K562 (cell line): Measurements from ENCODE around the gene OSM.

Experiments used
- CEBPB ChIP-seq: fragments of 450-650 bp; IDR thresholded peaks from 2 replicates; pipeline ENCODE4 v1.6.1; 2016; ENCODE audit warnings: missing genetic modification characterization, missing compliant biosample characterization
- EGR1 ChIP-seq: fragments of 450-650 bp; conservative IDR thresholded peaks from 2 replicates; pipeline ENCODE4 v1.6.1; 2017; ENCODE audit warnings: mild to moderate bottlenecking
- FOS ChIP-seq: IDR thresholded peaks from 3 replicates; pipeline ENCODE4 v1.6.1; 2011; ENCODE audit not compliant: insufficient read length; ENCODE audit errors: extremely low read depth
- POLR2A ChIP-seq: fragments of 450-650 bp; conservative IDR thresholded peaks from 2 replicates; pipeline ENCODE4 v1.6.1; 2016
- PTRF ChIP-seq: fragments of 450-650 bp; IDR thresholded peaks from 2 replicates; pipeline ENCODE4 v1.6.1; 2016; ENCODE audit warnings: mild to moderate bottlenecking, missing genetic modification characterization, missing compliant biosample characterization
- RBFOX2 ChIP-seq: fragments of 200-400 bp; formaldehyde crosslinking; IDR thresholded peaks from 2 replicates; pipeline ENCODE4 v1.6.1; 2017; ENCODE audit warnings: low read depth, mild to moderate bottlenecking, low read length, moderate library complexity
- SIN3A ChIP-seq, 2 experiments: fragments of 150-350 bp in 1 of 2; IDR thresholded peaks; 2 replicates each; pipeline ENCODE4 v1.6.1; 2011 to 2016; ENCODE audit warnings: borderline replicate concordance in 2 of 2, low read depth in 2 of 2, low read length in 2 of 2, mild to moderate bottlenecking in 2 of 2, moderate library complexity in 2 of 2; ENCODE audit not compliant: control insufficient read depth in 1 of 2
- SLC30A9 ChIP-seq: fragments of 250-450 bp; sonication (Bioruptor Pico); IDR thresholded peaks from 2 replicates; pipeline ENCODE4 v1.8.0; 2022; ENCODE audit warnings: mild to moderate bottlenecking, moderate library complexity
- SMC3 ChIP-seq: conservative IDR thresholded peaks from 2 replicates; pipeline ENCODE4 v1.6.1; 2011; ENCODE audit warnings: low read depth, low read length, improper control_type of control experiment; ENCODE audit not compliant: insufficient read depth
- YY1 ChIP-seq, 3 experiments: IDR thresholded peaks; 2 replicates each; pipeline ENCODE4 v1.6.1; 2011; ENCODE audit warnings: low read length in 2 of 3, mild to moderate bottlenecking in 2 of 3, moderate library complexity in 2 of 3, borderline replicate concordance in 1 of 3, control low read depth in 1 of 3, low read depth in 1 of 3; ENCODE audit not compliant: insufficient read depth in 3 of 3, insufficient replicate concordance in 2 of 3, control insufficient read depth in 1 of 3, insufficient read length in 1 of 3; ENCODE audit errors: extremely low read depth in 1 of 3
- ZNF431 ChIP-seq: sonication (generic); formaldehyde crosslinking; IDR thresholded peaks from 2 replicates; pipeline ENCODE4 v1.8.0; 2022; ENCODE audit warnings: mild to moderate bottlenecking, missing genetic modification reagents

- TF ChIP-seq POLR2A, result no peak
- no peak for TF ChIP-seq EGR1
- no peak for TF ChIP-seq ZNF431 (CRISPR knock-in tag)
- no peak for TF ChIP-seq FOS
- TF ChIP-seq YY1 (IDR thresholded peaks at IDR 0.05; ENCODE audit: borderline replicate concordance in 1 of 3, control insufficient read depth in 1 of 3, extremely low read depth in 1 of 3, insufficient read depth in 3 of 3, insufficient read length in 1 of 3, insufficient replicate concordance in 2 of 3, low read depth in 1 of 3, low read length in 2 of 3), result no peak
- no peak for TF ChIP-seq SMC3
- no peak for TF ChIP-seq RBFOX2
- no peak for TF ChIP-seq SLC30A9 (CRISPR knock-in tag)
- TF ChIP-seq PTRF (tag), result no peak
- TF ChIP-seq CEBPB (tag), result no peak
- TF ChIP-seq SIN3A (IDR thresholded peaks at IDR 0.05; ENCODE audit: borderline replicate concordance in 2 of 2, control insufficient read depth in 1 of 2, low read depth in 2 of 2, low read length in 2 of 2), result no peak
Observed at GRCh38 chr22:30245181-30245984, 21.3 kb downstream of the OSM start.
